HG02938 (cell line): ENCODE data around the gene CDKL5.
"Not testable (repeated sequence)": the region's sequence is repeated elsewhere in the genome, so short reads cannot be mapped to it uniquely, and the experiment has no call there.

Source experiments
- ATAC-seq: cut with Tn5 transposase; IDR thresholded peaks from one replicate; pipeline ENCODE4 v1.9.1; 2021; ENCODE audit warnings: mild to moderate bottlenecking, moderate library complexity; ENCODE audit not compliant: unreplicated experiment

The CDKL5 gene

GRCh38 chrX:18425199-18426003 is at the start of gene CDKL5:
CDKL5 (plus strand) TSS chrX:18425608; CDS start chrX:18507097, 81,489 bp downstream.
- peak; percentile 96 for ATAC-seq

- ATAC-seq: no peak
These were observed 47.6 kb upstream of the CDKL5 start for GRCh38 chrX:18377796-18378195.

- no peak for ATAC-seq
These were observed 35.4 kb upstream of the CDKL5 start for GRCh38 chrX:18389966-18390365.

GRCh38 chrX:18390941-18391538 is 34.4 kb upstream of the CDKL5 start:
- no peak for ATAC-seq

GRCh38 chrX:18394477-18394876 is 30.9 kb upstream of the CDKL5 start:
- ATAC-seq: no peak

GRCh38 chrX:18401848-18402213 is 23.6 kb upstream of the CDKL5 start:
- no peak for ATAC-seq

GRCh38 chrX:18406531-18407266 is 18.7 kb upstream of the CDKL5 start:
- ATAC-seq: no peak

GRCh38 chrX:18410038-18410437 is 15.4 kb upstream of the CDKL5 start:
- ATAC-seq: no peak

- no peak for ATAC-seq
These were observed 10.0 kb upstream of the CDKL5 start for GRCh38 chrX:18415386-18415785.

GRCh38 chrX:18422325-18422724 is 3.1 kb upstream of the CDKL5 start:
- ATAC-seq: no peak

- ATAC-seq: no peak
These were observed 2.5 kb upstream of the CDKL5 start for GRCh38 chrX:18422886-18423285.

- no peak for ATAC-seq
These were observed 768 bp upstream of the CDKL5 start for GRCh38 chrX:18424482-18425198.

- no peak for ATAC-seq
These were observed 554 bp downstream of the CDKL5 start for GRCh38 chrX:18426004-18426320.

GRCh38 chrX:18428006-18428405 is 2.6 kb downstream of the CDKL5 start:
- ATAC-seq: no peak

GRCh38 chrX:18433288-18433687 is 7.9 kb downstream of the CDKL5 start:
- not testable (repeated sequence) for ATAC-seq

GRCh38 chrX:18434896-18435295 is 9.5 kb downstream of the CDKL5 start:
- no peak for ATAC-seq

- ATAC-seq: no peak
These were observed 10.6 kb downstream of the CDKL5 start for GRCh38 chrX:18436017-18436416.

- no peak for ATAC-seq
These were observed 15.4 kb downstream of the CDKL5 start for GRCh38 chrX:18440835-18441234.

- no peak for ATAC-seq
These were observed 16.5 kb downstream of the CDKL5 start for GRCh38 chrX:18441780-18442367.

GRCh38 chrX:18448416-18448815 is 23.0 kb downstream of the CDKL5 start:
- ATAC-seq: no peak

GRCh38 chrX:18449236-18449635 is 23.8 kb downstream of the CDKL5 start:
- no peak for ATAC-seq
